M059J (cell line): Measurements from ENCODE around the gene SKI. TPM values are rescaled to one million over a fixed set of nuclear protein-coding genes. Genes with fewer than 3 reads are reported as not detected.

Source experiments
- DNase-seq: peaks from one replicate; pipeline ENCODE4 v3.0.0-alpha.2; 2012; ENCODE audit warnings: low read depth
- total RNA-seq: library from RNA; depleted of rRNA; stranded (reverse); fragments of >200 nt; shearing (Covaris generic); gene quantifications from 2 replicates; pipeline ENCODE4 v1.2.3, GENCODE V29; 2014

The SKI gene
- total RNA-seq, 1 experiment from 2014 or later, result 13.8 TPM

DNA sequence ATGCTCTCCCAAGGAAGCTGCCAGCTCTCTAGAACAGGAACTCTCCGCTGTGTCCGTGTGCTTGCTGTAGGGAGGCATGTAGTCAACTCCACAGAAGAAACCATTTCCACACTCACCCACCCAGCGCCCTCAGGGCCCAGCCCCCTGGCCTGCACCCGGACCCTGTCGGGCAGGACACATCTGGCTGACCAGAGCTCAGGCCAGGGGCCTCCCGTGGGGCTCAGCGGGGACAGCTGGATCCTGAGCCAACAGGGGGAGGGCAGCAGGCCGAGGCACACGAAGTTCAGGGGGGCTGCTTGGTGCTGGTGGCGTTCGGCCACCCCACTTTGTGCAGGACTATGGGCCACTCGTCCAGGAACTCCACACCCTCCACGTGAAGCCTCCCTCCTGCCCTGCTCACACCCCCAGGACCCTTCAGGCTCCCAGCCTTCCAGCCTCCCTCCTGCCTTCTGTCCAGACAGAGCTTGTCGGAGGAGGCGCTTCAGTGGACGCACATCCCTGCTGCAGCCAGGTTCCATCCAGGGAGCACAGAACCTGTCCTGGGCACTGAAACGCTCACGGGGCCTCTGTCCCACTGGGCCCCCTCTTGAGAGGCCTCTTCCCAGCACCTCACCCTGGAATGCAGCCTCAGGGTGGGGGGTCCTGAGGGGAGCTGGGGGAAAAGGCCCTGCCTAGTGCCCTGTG, 18.6 kb upstream of the SKI start:
- DNase-seq, result no peak

DNA sequence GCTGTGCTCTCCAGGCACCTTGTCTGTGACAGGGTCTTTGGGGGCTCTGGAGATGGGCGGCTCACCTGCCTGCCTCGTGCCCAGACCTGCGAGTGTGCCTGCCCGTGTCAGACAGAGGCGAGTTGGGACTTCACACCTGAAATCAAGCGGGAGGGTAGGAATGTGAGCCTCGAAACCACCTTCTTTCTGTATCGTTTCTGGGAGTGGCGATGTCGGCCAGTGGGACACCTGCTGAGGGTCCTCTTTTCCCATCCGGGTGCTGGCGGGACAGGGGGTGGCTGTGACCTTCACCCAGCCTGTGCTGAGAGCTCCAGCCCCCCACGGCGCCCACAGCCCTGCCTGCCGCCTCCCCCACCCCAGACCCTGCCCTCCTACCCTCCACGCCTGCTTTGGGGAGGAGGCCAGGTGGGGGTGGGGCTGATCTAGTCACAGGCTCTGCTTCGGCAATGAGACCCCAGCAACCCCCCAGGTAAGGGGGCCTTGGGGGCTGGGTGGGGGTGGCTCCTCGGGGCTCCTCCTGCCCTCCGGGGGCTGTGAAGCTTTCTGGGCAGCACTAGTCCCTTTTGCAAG, 17.9 kb upstream of the SKI start:
- DNase-seq, result no peak

DNA sequence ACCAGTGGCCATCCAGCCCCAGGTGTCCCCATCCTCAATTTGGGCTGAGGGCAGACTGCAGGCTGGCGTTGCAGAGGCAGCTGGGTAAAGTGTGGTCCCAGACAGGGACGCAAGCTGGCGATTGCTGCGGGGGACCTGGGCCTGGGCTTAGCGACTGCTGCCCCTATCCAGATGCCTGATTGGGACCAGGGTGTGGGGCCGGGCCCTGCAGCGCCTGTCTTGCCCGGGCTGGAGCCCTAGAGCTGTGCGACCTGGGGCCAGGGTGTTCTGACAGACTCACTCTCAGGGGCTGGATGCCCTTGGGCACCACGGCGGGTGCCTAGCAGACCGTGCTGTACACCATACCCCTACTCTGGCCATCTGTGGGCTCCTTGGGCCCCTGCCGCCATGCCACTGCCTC, 17.3 kb upstream of the SKI start:
- DNase-seq, result no peak

DNA sequence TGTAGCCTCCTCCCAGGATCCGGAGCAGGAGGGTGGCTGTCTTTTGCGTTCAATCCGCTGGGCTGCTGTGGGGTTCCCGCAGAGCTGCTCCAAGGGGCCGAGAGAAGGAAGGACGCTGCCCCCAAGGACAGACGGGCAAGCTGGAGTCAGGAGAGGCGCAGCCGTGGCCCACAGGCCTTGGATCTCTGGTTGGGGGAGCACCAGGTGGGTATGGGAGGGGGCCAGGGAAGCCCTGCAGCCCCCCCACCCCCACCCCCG, 15.9 kb upstream of the SKI start:
- no peak for DNase-seq

GRCh38 chr1:2212532-2213491, 15.3 kb upstream of the SKI start:
- peak; percentile 98 for DNase-seq

- DNase-seq, result no peak
These were observed 14.3 kb upstream of the SKI start for GRCh38 chr1:2213576-2214505.

DNA sequence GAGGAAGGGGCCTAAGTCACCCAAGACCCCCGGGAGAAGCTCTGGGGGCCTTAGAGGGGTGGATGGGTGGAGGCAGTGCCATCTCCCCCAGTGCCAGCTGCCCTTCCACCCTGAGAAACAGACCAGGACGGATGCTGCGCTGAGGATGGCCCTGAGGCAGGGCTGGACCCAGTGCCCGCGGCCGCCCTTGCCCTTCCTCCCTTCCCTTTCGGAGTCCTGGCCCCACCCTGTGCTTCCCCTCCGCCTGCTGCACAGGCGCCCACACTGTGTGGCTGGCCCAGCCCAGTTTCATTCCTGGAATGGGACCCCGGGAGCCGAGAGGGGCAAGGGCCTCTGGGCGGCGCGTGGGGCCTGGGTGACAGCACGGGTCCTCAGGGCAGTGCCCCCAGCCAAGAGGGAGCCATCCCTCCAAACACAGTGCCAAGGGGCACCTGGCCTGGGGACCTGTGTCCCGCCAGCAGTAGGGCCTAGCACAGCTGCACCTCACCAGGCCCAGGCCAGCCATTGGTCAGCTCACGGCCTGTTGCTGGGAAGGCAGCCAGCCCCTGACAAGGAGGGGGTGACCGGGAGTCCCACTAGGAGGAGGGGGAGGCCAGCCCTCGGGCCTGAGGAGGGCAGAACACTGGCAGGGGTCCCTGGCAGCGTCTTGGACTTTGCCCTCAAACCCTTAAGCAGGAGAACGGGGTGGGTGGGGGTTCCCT, 13.4 kb upstream of the SKI start:
- no peak for DNase-seq

GRCh38 chr1:2215329-2215728, 12.8 kb upstream of the SKI start:
- no peak for DNase-seq

GRCh38 chr1:2215909-2216766, 12.0 kb upstream of the SKI start:
- DNase-seq, result no peak

- DNase-seq, result no peak
These were observed 11.4 kb upstream of the SKI start for GRCh38 chr1:2216767-2217058.

- no peak for DNase-seq
These were observed 6.8 kb upstream of the SKI start for GRCh38 chr1:2221271-2221670.

- DNase-seq, result no peak
These were observed 3.9 kb upstream of the SKI start for GRCh38 chr1:2224170-2224584.

DNA sequence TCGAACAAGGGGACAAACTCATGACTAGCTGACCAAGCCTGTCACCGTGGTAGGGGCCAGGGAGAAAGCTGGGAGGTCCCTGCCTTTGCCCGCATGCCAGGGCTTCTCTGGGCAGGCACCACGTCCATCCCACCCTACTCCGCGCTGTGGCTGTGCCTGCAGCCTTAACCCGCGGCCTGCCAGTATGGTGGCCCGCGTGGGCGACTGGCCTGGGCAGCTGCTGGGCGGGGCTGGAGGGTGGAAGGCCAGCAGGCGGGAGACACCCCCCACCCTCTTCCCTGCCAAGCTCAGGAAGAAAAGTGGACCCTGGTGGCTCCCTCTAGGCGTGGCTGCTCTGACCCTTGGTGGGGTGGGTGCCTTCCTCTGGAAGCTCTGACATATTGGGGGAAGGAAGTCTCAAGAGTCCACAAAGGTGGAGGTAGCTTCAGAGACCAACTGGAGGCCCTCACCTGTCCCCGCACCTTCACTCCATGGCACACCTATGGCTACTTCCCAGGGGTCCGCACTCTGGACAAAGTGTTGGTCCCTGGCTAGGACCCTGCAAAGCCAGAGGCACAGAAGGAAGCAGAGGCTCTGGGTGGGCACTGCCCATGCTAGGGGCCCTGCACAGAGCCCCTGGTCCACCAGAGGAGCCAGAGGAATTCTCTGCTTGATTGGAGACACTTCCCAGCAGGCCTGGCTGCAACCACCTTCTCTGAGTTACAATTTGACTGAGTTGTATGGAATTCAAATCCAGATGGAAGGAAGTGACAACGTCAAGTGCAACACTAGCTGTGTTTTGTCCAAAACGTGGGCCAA, 3.3 kb upstream of the SKI start:
- DNase-seq, result no peak

GRCh38 chr1:2226525-2227345, 1.4 kb upstream of the SKI start:
- DNase-seq, result no peak

- peak; percentile 93 for DNase-seq
These were observed 568 bp upstream of the SKI start for GRCh38 chr1:2227346-2228156.

DNA sequence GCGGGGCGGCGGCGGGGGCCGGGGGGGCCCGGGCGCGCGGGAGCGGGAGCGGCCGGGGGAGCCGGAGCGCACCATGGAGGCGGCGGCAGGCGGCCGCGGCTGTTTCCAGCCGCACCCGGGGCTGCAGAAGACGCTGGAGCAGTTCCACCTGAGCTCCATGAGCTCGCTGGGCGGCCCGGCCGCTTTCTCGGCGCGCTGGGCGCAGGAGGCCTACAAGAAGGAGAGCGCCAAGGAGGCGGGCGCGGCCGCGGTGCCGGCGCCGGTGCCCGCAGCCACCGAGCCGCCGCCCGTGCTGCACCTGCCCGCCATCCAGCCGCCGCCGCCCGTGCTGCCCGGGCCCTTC, 546 bp downstream of the SKI start:
- DNase-seq, result no peak

DNA sequence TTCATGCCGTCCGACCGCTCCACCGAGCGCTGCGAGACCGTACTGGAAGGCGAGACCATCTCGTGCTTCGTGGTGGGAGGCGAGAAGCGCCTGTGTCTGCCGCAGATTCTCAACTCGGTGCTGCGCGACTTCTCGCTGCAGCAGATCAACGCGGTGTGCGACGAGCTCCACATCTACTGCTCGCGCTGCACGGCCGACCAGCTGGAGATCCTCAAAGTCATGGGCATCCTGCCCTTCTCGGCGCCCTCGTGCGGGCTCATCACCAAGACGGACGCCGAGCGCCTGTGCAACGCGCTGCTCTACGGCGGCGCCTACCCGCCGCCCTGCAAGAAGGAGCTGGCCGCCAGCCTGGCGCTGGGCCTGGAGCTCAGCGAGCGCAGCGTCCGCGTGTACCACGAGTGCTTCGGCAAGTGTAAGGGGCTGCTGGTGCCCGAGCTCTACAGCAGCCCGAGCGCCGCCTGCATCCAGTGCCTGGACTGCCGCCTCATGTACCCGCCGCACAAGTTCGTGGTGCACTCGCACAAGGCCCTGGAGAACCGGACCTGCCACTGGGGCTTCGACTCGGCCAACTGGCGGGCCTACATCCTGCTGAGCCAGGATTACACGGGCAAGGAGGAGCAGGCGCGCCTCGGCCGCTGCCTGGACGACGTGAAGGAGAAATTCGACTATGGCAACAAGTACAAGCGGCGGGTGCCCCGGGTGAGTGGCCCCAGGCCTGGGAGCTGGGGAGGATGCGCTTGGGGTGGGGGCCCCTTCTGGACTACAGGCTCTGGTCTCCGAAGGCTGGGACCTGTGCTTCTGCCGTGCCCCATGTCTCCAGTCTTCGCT, 1.1 kb downstream of the SKI start:
- DNase-seq, result peak; percentile 71
